HCT116 (cell line): Measurements from ENCODE around the gene PSMD2. TPM values are rescaled to one million over a fixed set of nuclear protein-coding genes. Genes with fewer than 3 reads are reported as not detected.

Source experiments
- REST ChIP-seq: IDR thresholded peaks from 2 replicates; pipeline ENCODE4 v1.6.1; 2012; ENCODE audit warnings: low read depth
- SIN3A ChIP-seq: IDR thresholded peaks from 2 replicates; pipeline ENCODE4 v1.6.1; 2012; ENCODE audit warnings: low read depth
- total RNA-seq: library from RNA; stranded (reverse); gene quantifications from one replicate; pipeline ENCODE4 v1.2.1, GENCODE V29; 2021; ENCODE audit not compliant: unreplicated experiment
- TF ChIP-seq, protein P1 (sequence below): IDR thresholded peaks from 2 replicates; pipeline ENCODE4 v1.6.1; 2011; ENCODE audit warnings: mild to moderate bottlenecking, low read length, moderate library complexity; ENCODE audit not compliant: insufficient replicate concordance; ENCODE audit errors: extremely low read depth

Gene PSMD2
- total RNA-seq, 1 experiment from 2014 or later, result 402 TPM

DNA sequence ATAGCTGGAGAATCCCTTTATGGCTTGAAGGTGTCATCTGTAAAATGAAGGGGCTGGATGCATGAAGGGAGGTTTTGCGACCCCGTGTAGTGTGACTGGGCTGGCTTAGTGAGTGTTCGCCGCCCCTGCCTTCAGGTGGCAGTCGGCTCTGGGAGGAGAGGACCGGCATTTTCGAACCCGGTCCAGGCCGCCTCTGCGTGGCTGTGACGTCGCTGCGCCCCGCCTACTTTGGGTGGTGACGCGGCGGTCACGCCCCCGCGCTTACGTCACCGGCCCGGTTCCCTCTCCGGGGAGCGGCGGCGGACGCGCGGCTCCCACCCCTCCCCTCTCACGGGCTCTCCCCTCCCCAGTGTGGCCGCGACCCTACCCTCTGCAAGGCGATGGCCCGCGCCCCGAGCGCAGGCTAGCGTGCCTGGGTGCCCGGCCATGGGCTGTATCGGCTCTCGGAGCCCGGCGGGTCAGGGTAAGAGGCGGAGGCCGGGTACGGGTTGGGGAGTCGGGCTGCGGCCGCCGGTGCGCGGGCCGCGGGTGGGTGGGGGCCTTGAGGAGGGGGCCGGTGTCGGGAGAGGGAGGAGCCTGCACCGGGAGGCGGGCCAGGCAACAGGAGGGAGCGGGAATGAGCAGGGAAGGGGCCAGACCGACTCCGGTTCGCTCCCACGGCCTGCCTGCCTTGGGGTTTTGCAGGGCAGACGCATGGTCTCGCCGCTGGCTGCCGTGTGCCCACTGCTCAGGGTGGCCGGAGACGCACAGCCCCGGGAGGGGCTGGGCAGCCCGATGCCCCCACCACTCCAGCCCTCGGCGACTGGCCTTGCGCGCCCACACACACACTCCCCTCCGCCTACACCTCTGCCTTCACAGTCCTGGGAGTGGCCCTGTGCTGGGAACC is 36.9 kb downstream of the PSMD2 start (continued):
- TF ChIP-seq REST (no peak), SIN3A (peak; percentile 71; the same call in 1 of the 2 replicates)
- TF ChIP-seq, protein P1, sequence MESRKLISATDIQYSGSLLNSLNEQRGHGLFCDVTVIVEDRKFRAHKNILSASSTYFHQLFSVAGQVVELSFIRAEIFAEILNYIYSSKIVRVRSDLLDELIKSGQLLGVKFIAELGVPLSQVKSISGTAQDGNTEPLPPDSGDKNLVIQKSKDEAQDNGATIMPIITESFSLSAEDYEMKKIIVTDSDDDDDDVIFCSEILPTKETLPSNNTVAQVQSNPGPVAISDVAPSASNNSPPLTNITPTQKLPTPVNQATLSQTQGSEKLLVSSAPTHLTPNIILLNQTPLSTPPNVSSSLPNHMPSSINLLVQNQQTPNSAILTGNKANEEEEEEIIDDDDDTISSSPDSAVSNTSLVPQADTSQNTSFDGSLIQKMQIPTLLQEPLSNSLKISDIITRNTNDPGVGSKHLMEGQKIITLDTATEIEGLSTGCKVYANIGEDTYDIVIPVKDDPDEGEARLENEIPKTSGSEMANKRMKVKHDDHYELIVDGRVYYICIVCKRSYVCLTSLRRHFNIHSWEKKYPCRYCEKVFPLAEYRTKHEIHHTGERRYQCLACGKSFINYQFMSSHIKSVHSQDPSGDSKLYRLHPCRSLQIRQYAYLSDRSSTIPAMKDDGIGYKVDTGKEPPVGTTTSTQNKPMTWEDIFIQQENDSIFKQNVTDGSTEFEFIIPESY, result no peak
